DOHH2 (cell line): ENCODE results near the gene USH1C.

ENCODE experiments used
- H3F3A ChIP-seq: fragments of 200-600 bp; sonication (generic), shearing (Covaris generic); 2 replicates; pipeline ENCODE4 v1.6.0; 2016; ENCODE audit warnings: antibody characterized with exemption, mild to moderate bottlenecking; ENCODE audit not compliant: control insufficient read depth, insufficient read depth
- H3K27ac ChIP-seq: fragments of 200-600 bp; sonication (generic); 2 replicates; pipeline ENCODE4 v1.5.1; 2014; ENCODE audit warnings: low read depth, mild to moderate bottlenecking, low read length, moderate library complexity
- H3K27me3 ChIP-seq: fragments of 200-600 bp; sonication (generic); 2 replicates; pipeline ENCODE4 v1.6.1; 2014; ENCODE audit warnings: mild to moderate bottlenecking, low read length, mixed read lengths; ENCODE audit not compliant: control insufficient read depth
- H3K36me3 ChIP-seq: fragments of 200-600 bp; sonication (generic); 2 replicates; pipeline ENCODE4 v1.6.1; 2014; ENCODE audit warnings: mild to moderate bottlenecking, low read length, moderate library complexity, mixed read lengths; ENCODE audit not compliant: control insufficient read depth
- H3K4me1 ChIP-seq: fragments of 200-600 bp; sonication (generic); 2 replicates; pipeline ENCODE4 v1.6.1; 2014; ENCODE audit warnings: mild to moderate bottlenecking, low read length, mixed read lengths; ENCODE audit not compliant: control insufficient read depth
- H3K4me2 ChIP-seq: fragments of 200-600 bp; sonication (generic); 2 replicates; pipeline ENCODE4 v1.6.0; 2014; ENCODE audit warnings: mild to moderate bottlenecking, low read length, moderate library complexity
- H3K4me3 ChIP-seq: fragments of 200-600 bp; sonication (generic); 2 replicates; pipeline ENCODE4 v1.5.1; 2014; ENCODE audit warnings: mild to moderate bottlenecking, low read length, mixed read lengths
- H3K79me2 ChIP-seq: fragments of 200-600 bp; sonication (generic); 2 replicates; pipeline ENCODE4 v1.6.1; 2014; ENCODE audit warnings: mild to moderate bottlenecking, low read length, mixed read lengths; ENCODE audit not compliant: control insufficient read depth
- H3K9me2 ChIP-seq: fragments of 200-600 bp; sonication (generic); replicated peaks from 2 replicates; pipeline ENCODE4 v1.6.1; 2014; ENCODE audit warnings: mild to moderate bottlenecking, low read length, mixed read lengths; ENCODE audit not compliant: control insufficient read depth
- H3K9me3 ChIP-seq: fragments of 200-600 bp; sonication (generic); 2 replicates; pipeline ENCODE4 v1.6.1; 2014; ENCODE audit warnings: antibody characterized with exemption, low read length, mixed read lengths; ENCODE audit not compliant: control insufficient read depth, insufficient read depth
- H4K20me1 ChIP-seq: fragments of 200-600 bp; sonication (generic); 2 replicates; pipeline ENCODE4 v1.6.0; 2014; ENCODE audit warnings: low read depth, mild to moderate bottlenecking, antibody characterized with exemption, low read length, moderate library complexity; ENCODE audit not compliant: control insufficient read depth, insufficient read depth
- CTCF ChIP-seq: fragments of 200-600 bp; sonication (generic); IDR thresholded peaks from one replicate; pipeline ENCODE4 v1.5.1; 2014; ENCODE audit warnings: antibody characterized with exemption, mild to moderate bottlenecking, low read depth, low read length; ENCODE audit not compliant: poor library complexity, severe bottlenecking
- EZH2phosphoT487 ChIP-seq: fragments of 200-600 bp; sonication (generic); IDR thresholded peaks from 2 replicates; pipeline ENCODE4 v1.6.1; 2017; ENCODE audit warnings: borderline replicate concordance, mild to moderate bottlenecking, antibody characterized with exemption, low read length, moderate library complexity, mixed read lengths

The USH1C gene

DNA sequence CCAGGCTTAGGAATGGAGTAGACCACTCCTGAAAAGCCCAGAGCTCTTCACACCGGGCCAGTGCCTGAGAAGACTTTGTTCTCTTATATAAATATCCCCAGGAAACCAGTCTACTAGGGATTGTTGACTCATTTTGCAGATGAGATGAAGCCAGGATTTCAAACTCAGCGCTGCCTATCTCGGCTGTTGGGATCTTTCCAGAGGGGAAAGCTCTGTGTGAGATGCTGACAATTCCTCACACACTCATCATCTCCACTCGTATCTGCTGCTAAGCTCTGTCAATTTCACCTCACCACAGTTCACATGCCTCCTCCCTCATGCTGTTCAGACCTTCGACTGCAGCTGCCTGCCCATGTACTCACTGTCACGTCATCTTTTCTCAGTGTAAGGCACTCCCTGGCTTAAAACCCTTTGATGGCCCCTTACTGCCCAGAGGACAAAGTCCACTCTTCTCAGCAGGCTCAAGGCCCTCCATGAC, 12.5 kb downstream of the USH1C start:
- Histone ChIP-seq H3K79me2 (no peaks in the 10 kb centered on the region), H3K27me3 (peaks cover 5% of the 10 kb centered on the region; the same call in 1 of the 2 replicates), H4K20me1 (no peaks in the 10 kb centered on the region), H3K4me1 (no peaks in the 10 kb centered on the region), H3K9me2 (no peaks in the 10 kb centered on the region), H3K4me2 (no peak overlapping the region), H3F3A (no peaks in the 10 kb centered on the region), H3K36me3 (no peaks in the 10 kb centered on the region), H3K4me3 (no peak overlapping the region), H3K9me3 (no peaks in the 10 kb centered on the region), H3K27ac (no peak overlapping the region)
- TF ChIP-seq CTCF = no peak
- no peak for TF ChIP-seq EZH2phosphoT487

DNA sequence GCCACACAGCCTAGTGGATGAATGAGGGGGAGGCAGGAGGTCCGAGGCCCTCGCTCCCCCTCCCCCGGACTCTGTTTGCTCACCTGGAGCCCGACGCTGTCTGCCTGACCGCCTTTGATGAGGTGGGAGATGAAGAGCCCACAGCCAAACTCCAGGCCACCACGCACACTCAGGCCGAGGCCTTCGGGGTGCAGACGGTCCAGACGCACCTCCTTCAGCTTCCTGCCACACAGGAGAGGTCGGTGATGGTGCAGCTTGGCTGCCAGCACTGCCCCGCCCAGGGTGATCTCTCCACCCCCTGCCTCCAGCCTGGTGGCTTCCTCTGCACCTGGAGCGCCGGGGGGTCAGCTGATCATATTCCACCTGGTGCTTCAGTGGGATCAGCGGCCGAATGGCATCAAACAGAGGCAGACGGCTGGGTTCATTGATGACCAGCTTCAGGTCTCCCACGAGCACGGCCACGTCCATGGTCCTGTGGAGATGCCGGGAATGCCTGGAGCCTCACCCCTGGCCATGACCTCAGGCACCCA, 13.1 kb downstream of the USH1C start:
- Histone ChIP-seq H3F3A (no peaks in the 10 kb centered on the region), H3K4me2 (no peak overlapping the region), H3K9me3 (no peaks in the 10 kb centered on the region), H3K79me2 (no peaks in the 10 kb centered on the region), H3K36me3 (no peaks in the 10 kb centered on the region), H3K4me3 (no peak overlapping the region), H3K9me2 (no peaks in the 10 kb centered on the region), H3K27ac (no peak overlapping the region), H3K4me1 (no peaks in the 10 kb centered on the region), H4K20me1 (no peaks in the 10 kb centered on the region), H3K27me3 (peaks cover 1% of the 10 kb centered on the region; the same call in 1 of the 2 replicates)
- TF ChIP-seq EZH2phosphoT487 (no peak), CTCF (no peak)

DNA sequence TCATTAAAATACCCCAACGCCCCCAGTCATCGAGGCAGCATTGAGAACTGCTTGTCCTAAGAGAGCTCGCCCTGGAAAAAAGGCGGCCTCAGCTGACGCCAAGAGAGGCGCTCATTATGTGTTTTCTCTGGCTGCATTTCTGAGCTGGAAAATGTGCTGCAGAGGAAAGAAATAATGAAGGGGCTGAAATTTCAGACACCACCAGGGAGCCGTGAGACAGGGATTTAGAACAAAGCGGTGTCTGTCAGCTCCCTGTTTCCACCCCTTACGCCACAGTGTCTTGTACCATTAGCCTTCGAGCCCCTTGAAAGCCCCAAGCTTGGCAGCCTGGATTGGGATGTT, 14.4 kb downstream of the USH1C start:
- Histone ChIP-seq H3K4me1 (no peaks in the 10 kb centered on the region), H3K4me2 (no peak overlapping the region)
- TF ChIP-seq CTCF (no peak), EZH2phosphoT487 (no peak)

More for the DNA sequence above, 14.4 kb downstream of the USH1C start:
- no peaks in the 10 kb centered on the region for H4K20me1 ChIP-seq
- H3K9me2 ChIP-seq = no peaks in the 10 kb centered on the region
- H3F3A ChIP-seq = no peaks in the 10 kb centered on the region
- no peaks in the 10 kb centered on the region for H3K79me2 ChIP-seq
- H3K9me3 ChIP-seq = no peaks in the 10 kb centered on the region
- H3K4me3 ChIP-seq = no peak overlapping the region
- H3K27ac ChIP-seq = no peak overlapping the region
- no peaks in the 10 kb centered on the region for H3K36me3 ChIP-seq
- H3K27me3 ChIP-seq = no peaks in the 10 kb centered on the region
